Progenitor cell of endocrine pancreas (in vitro differentiated cells): ENCODE measurements around the gene PAM. TPM values are rescaled to one million over a fixed set of nuclear protein-coding genes. Genes with fewer than 3 reads are reported as not detected.

Source experiments
- DNase-seq: peaks from one replicate; pipeline ENCODE4 v3.0.0; 2021; ENCODE audit warnings: low spot score; ENCODE audit not compliant: unreplicated experiment
- H3K27ac Mint-ChIP-seq: 2 replicates; pipeline ENCODE4 v1.8.0; 2021; ENCODE audit warnings: mild to moderate bottlenecking, moderate library complexity, mixed read lengths
- H3K27me3 Mint-ChIP-seq: 2 replicates; pipeline ENCODE4 v1.8.0; 2021; ENCODE audit warnings: mixed read lengths
- H3K36me3 Mint-ChIP-seq: 2 replicates; pipeline ENCODE4 v1.8.0; 2022; ENCODE audit warnings: mixed read lengths; ENCODE audit not compliant: insufficient read depth
- H3K4me1 Mint-ChIP-seq: 2 replicates; pipeline ENCODE4 v1.8.0; 2021; ENCODE audit warnings: low read depth, mixed read lengths
- H3K4me3 Mint-ChIP-seq: 2 replicates; pipeline ENCODE4 v1.8.0; 2021; ENCODE audit warnings: low read depth, mild to moderate bottlenecking, moderate library complexity, mixed read lengths
- H3K9me3 Mint-ChIP-seq: 2 replicates; pipeline ENCODE4 v1.8.0; 2021; ENCODE audit warnings: low read depth, mixed read lengths
- CTCF ChIP-seq: fragments of 200-600 bp; sonication (generic); IDR thresholded peaks from one replicate; pipeline ENCODE4 v1.5.0; 2021; ENCODE audit warnings: antibody characterized with exemption, mild to moderate bottlenecking; ENCODE audit not compliant: unreplicated experiment
- total RNA-seq: library from RNA; stranded (reverse); gene quantifications from 2 replicates; pipeline ENCODE4 v1.2.1, GENCODE V29; 2021

PAM gene
- total RNA-seq, 1 donor from 2014 or later = 111 TPM

- H3K36me3 Mint-ChIP-seq = peaks cover 4% of the 10 kb centered on the region
- H3K4me1 Mint-ChIP-seq = no peaks in the 10 kb centered on the region
- H3K27me3 Mint-ChIP-seq = no peaks in the 10 kb centered on the region
- no peak for DNase-seq
- no peak overlapping the region for H3K4me3 Mint-ChIP-seq
- H3K27ac Mint-ChIP-seq = no peak overlapping the region
- TF ChIP-seq CTCF = no peak
- no peaks in the 10 kb centered on the region for H3K9me3 Mint-ChIP-seq
Measured at GRCh38 chr5:103034662-103035392, 279.7 kb downstream of the PAM start.

- H3K9me3 Mint-ChIP-seq = no peaks in the 10 kb centered on the region
- no peak for TF ChIP-seq CTCF
Measured at GRCh38 chr5:103035701-103036100, 280.6 kb downstream of the PAM start.

GRCh38 chr5:103036601-103037000, 281.5 kb downstream of the PAM start:
- H3K4me1 Mint-ChIP-seq = peaks cover 1% of the 10 kb centered on the region
- H3K27me3 Mint-ChIP-seq = no peaks in the 10 kb centered on the region
- TF ChIP-seq CTCF = no peak
- H3K4me3 Mint-ChIP-seq = no peak overlapping the region
- H3K27ac Mint-ChIP-seq = no peak overlapping the region
- no peak for DNase-seq
- H3K9me3 Mint-ChIP-seq = no peaks in the 10 kb centered on the region
- H3K36me3 Mint-ChIP-seq = peaks cover 4% of the 10 kb centered on the region

More at GRCh38 chr5:103035701-103036100, 280.6 kb downstream of the PAM start:
- H3K36me3 Mint-ChIP-seq = peaks cover 4% of the 10 kb centered on the region
- no peaks in the 10 kb centered on the region for H3K27me3 Mint-ChIP-seq
- no peak overlapping the region for H3K4me3 Mint-ChIP-seq
- no peak overlapping the region for H3K27ac Mint-ChIP-seq
- no peak for DNase-seq
- peaks cover 1% of the 10 kb centered on the region for H3K4me1 Mint-ChIP-seq

GRCh38 chr5:103037673-103038455, 282.8 kb downstream of the PAM start:
- Mint-ChIP-seq H3K4me3 (no peak overlapping the region), H3K4me1 (peaks cover 4% of the 10 kb centered on the region)
- no peak for DNase-seq

More at GRCh38 chr5:103037673-103038455, 282.8 kb downstream of the PAM start:
- H3K9me3 Mint-ChIP-seq = no peaks in the 10 kb centered on the region
- TF ChIP-seq CTCF = no peak
- no peaks in the 10 kb centered on the region for H3K27me3 Mint-ChIP-seq
- peaks cover 2% of the 10 kb centered on the region for H3K36me3 Mint-ChIP-seq
- H3K27ac Mint-ChIP-seq = no peak overlapping the region
